Ectodermal cell (in vitro differentiated cells): Measurements from ENCODE around the gene EFCAB6.

Experiments
- H3K27ac ChIP-seq: 2 replicates; pipeline ENCODE4 v1.7.0; 2013; ENCODE audit warnings: mild to moderate bottlenecking, low read depth, low read length; ENCODE audit not compliant: insufficient read depth, poor library complexity, severe bottlenecking
- H3K27me3 ChIP-seq: 2 replicates; pipeline ENCODE4 v1.7.0; 2013; ENCODE audit warnings: mild to moderate bottlenecking, low read length; ENCODE audit not compliant: insufficient read depth, control insufficient read depth, poor library complexity, severe bottlenecking
- H3K36me3 ChIP-seq: one replicate; pipeline ENCODE4 v1.7.0; 2013; ENCODE audit warnings: low read length; ENCODE audit not compliant: control insufficient read depth, insufficient read depth
- H3K4me1 ChIP-seq: one replicate; pipeline ENCODE4 v1.7.0; 2013; ENCODE audit warnings: low read length; ENCODE audit not compliant: control insufficient read depth, insufficient read depth
- H3K4me3 ChIP-seq: 2 replicates; pipeline ENCODE4 v1.7.0; 2013; ENCODE audit warnings: low read depth, low read length, control low read depth; ENCODE audit not compliant: insufficient read depth
- H3K9me3 ChIP-seq: 2 replicates; pipeline ENCODE4 v1.7.0; 2013; ENCODE audit warnings: mild to moderate bottlenecking, low read length, moderate library complexity; ENCODE audit not compliant: control insufficient read depth
- WGBS, 2 experiments: methylation state at CpG; one replicate each; pipeline ENCODE4 v1.1.7; 2013; ENCODE audit warnings: missing lambda C conversion rate in 2 of 2; 5-methylcytosine and 5-hydroxymethylcytosine counted together

Gene EFCAB6

GRCh38 chr22:43854121-43854785 is 42.1 kb upstream of the EFCAB6 start:
- H3K36me3 ChIP-seq: no peaks in the 10 kb centered on the region
- no peak overlapping the region for H3K4me3 ChIP-seq
- peaks cover 6% of the 10 kb centered on the region for H3K4me1 ChIP-seq
- no peak overlapping the region for H3K27ac ChIP-seq
- 79 to 81% methylated on average over 14 of the region's 14 CpGs for WGBS, 2 experiments
- H3K9me3 ChIP-seq: no peaks in the 10 kb centered on the region
- H3K27me3 ChIP-seq: no peaks in the 10 kb centered on the region

DNA sequence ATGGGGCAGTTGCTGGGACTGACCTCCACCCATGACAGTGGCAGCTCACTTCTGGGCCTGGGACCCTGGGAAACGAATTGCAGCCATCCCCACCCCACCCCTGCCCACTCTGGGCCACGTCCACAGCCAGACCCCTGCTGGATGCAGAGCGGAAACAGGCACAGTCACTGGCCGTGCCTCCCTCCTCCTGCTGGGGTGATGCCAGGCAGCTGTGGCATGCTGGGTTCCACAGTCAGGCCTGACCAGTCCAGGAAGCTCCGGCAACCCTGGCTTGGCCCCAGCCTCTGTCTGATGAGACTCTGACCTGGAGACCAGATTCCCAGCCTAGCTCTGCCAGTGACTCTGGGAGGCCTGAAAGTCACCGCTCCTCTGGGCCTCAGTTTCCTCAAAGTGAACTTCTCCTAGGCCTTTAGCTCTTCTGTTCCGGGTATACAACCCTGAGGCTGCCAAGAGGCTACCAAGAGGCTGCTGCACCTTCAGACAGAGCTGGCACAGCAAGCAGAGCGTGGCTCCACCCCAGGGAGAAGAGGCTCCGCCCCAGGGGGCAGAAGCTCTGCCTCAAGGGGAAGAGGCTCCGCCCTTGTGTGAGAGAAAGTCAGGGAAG is 41.3 kb upstream of the EFCAB6 start:
- H3K27ac ChIP-seq: no peak overlapping the region
- WGBS, 2 experiments: 90 to 92% methylated on average over 10 of the region's 10 CpGs
- no peak overlapping the region for H3K4me3 ChIP-seq

DNA sequence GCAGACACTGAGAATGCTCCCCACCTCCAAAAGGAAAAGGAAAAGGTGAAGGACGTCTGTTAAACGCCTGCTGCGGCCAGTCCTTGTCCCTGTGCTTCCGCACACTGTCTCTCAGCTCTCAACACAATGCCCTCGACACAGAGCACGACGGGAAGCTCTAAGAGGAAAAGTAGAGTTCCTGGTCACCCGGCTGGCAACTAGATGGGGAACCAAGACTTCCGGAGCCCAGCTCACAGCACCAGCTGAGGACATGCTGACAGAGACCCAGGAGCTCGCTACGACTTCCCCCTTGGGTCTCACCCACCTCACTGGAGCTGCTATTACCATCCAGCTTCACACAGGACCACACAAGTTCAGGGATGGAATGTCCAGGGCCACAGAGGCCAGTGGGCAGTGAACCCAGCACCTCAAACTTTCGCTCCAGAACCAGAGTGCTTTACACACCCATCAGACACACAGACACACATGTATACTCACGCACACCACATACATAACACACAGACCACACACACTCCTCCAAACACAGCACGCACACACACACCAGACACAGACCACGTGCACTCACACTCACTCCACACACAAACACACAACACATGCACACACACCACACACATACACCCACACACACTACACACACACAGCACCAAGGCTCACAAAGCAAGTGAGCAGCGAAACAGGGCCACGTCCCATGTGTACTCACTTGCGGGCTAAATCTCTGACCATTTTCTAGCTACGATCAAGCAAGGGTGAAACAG is 40.6 kb upstream of the EFCAB6 start:
- H3K27ac ChIP-seq: no peak overlapping the region
- H3K4me1 ChIP-seq: peaks cover 6% of the 10 kb centered on the region
- WGBS, 2 experiments: 88 to 91% methylated on average over 19 of the region's 19 CpGs
- no peaks in the 10 kb centered on the region for H3K27me3 ChIP-seq
- no peaks in the 10 kb centered on the region for H3K9me3 ChIP-seq
- no peaks in the 10 kb centered on the region for H3K36me3 ChIP-seq
- H3K4me3 ChIP-seq: no peak overlapping the region

More for the DNA sequence above, 41.3 kb upstream of the EFCAB6 start:
- H3K9me3 ChIP-seq: no peaks in the 10 kb centered on the region
- H3K4me1 ChIP-seq: peaks cover 6% of the 10 kb centered on the region
- no peaks in the 10 kb centered on the region for H3K27me3 ChIP-seq
- H3K36me3 ChIP-seq: no peaks in the 10 kb centered on the region

- no peak overlapping the region for H3K27ac ChIP-seq
- H3K9me3 ChIP-seq: no peaks in the 10 kb centered on the region
- no peaks in the 10 kb centered on the region for H3K27me3 ChIP-seq
- 60 to 67% methylated on average over 3 of the region's 3 CpGs for WGBS, 2 experiments
- no peaks in the 10 kb centered on the region for H3K36me3 ChIP-seq
- H3K4me1 ChIP-seq: peaks cover 6% of the 10 kb centered on the region
- no peak overlapping the region for H3K4me3 ChIP-seq
Measured at GRCh38 chr22:43851979-43852307, 39.8 kb upstream of the EFCAB6 start.

GRCh38 chr22:43851058-43851978 is 39.2 kb upstream of the EFCAB6 start:
- 81 to 83% methylated on average over 13 of the region's 13 CpGs for WGBS, 2 experiments
- Histone ChIP-seq H3K27ac (no peak overlapping the region), H3K4me3 (no peak overlapping the region), H3K27me3 (no peaks in the 10 kb centered on the region), H3K36me3 (no peaks in the 10 kb centered on the region), H3K4me1 (peaks cover 6% of the 10 kb centered on the region), H3K9me3 (no peaks in the 10 kb centered on the region)

DNA sequence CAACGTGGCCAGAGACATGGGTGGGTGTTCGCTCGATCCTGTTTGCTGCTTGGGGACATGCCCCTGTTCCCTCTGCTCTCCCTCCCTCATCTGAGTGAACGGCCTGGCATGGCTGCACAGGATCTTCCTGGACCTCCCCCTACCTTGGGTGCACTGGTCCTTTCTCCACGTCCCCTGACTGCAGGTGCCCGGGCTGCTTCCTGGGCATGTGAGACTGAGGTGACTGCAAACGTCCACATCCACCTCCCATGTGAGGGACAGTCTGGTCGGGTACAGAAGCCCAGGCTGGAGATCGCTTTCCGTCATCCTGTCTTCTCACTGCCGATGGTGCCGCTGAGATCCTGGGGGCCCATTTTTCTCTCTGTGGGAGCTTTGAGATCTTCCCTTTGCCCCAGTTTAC is 38.4 kb upstream of the EFCAB6 start:
- H3K27me3 ChIP-seq: no peaks in the 10 kb centered on the region

GRCh38 chr22:43849731-43850130 is 37.6 kb upstream of the EFCAB6 start:
- Histone ChIP-seq H3K36me3 (no peaks in the 10 kb centered on the region), H3K4me1 (peaks cover 6% of the 10 kb centered on the region), H3K27ac (peak overlapping the region; percentile 16), H3K9me3 (no peaks in the 10 kb centered on the region), H3K4me3 (no peak overlapping the region), H3K27me3 (no peaks in the 10 kb centered on the region)
- 89% methylated on average over 13 of the region's 13 CpGs for WGBS, 2 experiments

More for the DNA sequence above, 38.4 kb upstream of the EFCAB6 start:
- Histone ChIP-seq H3K36me3 (no peaks in the 10 kb centered on the region), H3K9me3 (no peaks in the 10 kb centered on the region), H3K4me1 (peaks cover 6% of the 10 kb centered on the region), H3K4me3 (no peak overlapping the region), H3K27ac (no peak overlapping the region)
- WGBS, 2 experiments: 89 to 93% methylated on average over 12 of the region's 12 CpGs

GRCh38 chr22:43848366-43849171 is 36.5 kb upstream of the EFCAB6 start:
- H3K9me3 ChIP-seq: no peaks in the 10 kb centered on the region
- whole genome bisulfite sequencing, 2 experiments: 66 to 68% methylated on average over 16 of the region's 16 CpGs
- no peak overlapping the region for H3K27ac ChIP-seq
- no peaks in the 10 kb centered on the region for H3K36me3 ChIP-seq
- peaks cover 6% of the 10 kb centered on the region for H3K4me1 ChIP-seq
- no peak overlapping the region for H3K4me3 ChIP-seq
- no peaks in the 10 kb centered on the region for H3K27me3 ChIP-seq
